SK-N-SH treated with all-trans-retinoic acid at 6 μM for 48 hours (cell line): Measurements from ENCODE around the gene PLXNA4.

Experiments used
- ATAC-seq: fragments of 200-7000 bp; cut with Tn5 transposase; 3 replicates; pipeline ENCODE4 v1.9.1; 2020; ENCODE audit warnings: mild to moderate bottlenecking, moderate library complexity
- ARNTL ChIP-seq: fragments of 450-650 bp; formaldehyde crosslinking; IDR thresholded peaks from 2 replicates; pipeline ENCODE4 v1.5.0; 2020; ENCODE audit warnings: low read depth, mild to moderate bottlenecking, moderate library complexity, borderline replicate concordance
- BACH2 ChIP-seq: fragments of 250-450 bp; sonication (Bioruptor Pico); IDR thresholded peaks from 2 replicates; pipeline ENCODE4 v1.9.0; 2021; ENCODE audit warnings: mild to moderate bottlenecking, borderline replicate concordance
- CREB5 ChIP-seq: fragments of 250-450 bp; sonication (Bioruptor Pico); IDR thresholded peaks from 2 replicates; pipeline ENCODE4 v1.5.1; 2020; ENCODE audit warnings: low read depth, mild to moderate bottlenecking, moderate library complexity
- CSDC2 ChIP-seq: fragments of 250-450 bp; sonication (Bioruptor Pico); IDR thresholded peaks from 2 replicates; pipeline ENCODE4 v1.5.0; 2020; ENCODE audit warnings: mild to moderate bottlenecking, moderate library complexity
- ESRRG ChIP-seq: fragments of 250-450 bp; sonication (Bioruptor Pico); IDR thresholded peaks from 2 replicates; pipeline ENCODE4 v1.6.1; 2021; ENCODE audit warnings: mild to moderate bottlenecking
- GLIS3 ChIP-seq: fragments of 250-450 bp; sonication (Bioruptor Pico); IDR thresholded peaks from 2 replicates; pipeline ENCODE4 v1.5.0; 2020; ENCODE audit warnings: mild to moderate bottlenecking, moderate library complexity
- ISL1 ChIP-seq: fragments of 250-450 bp; sonication (Bioruptor Pico); IDR thresholded peaks from 2 replicates; pipeline ENCODE4 v2.1.2; 2022; ENCODE audit warnings: mild to moderate bottlenecking, moderate library complexity
- OSR1 ChIP-seq: fragments of 250-450 bp; sonication (Bioruptor Pico); IDR thresholded peaks from 2 replicates; pipeline ENCODE4 v1.8.0; 2022; ENCODE audit warnings: moderate library complexity, mild to moderate bottlenecking, inconsistent platforms
- POU6F1 ChIP-seq: fragments of 250-450 bp; sonication (Bioruptor Pico); IDR thresholded peaks from 2 replicates; pipeline ENCODE4 v1.8.0; 2021; ENCODE audit warnings: low read depth, mild to moderate bottlenecking, moderate library complexity, borderline replicate concordance
- PPARA ChIP-seq: fragments of 250-450 bp; sonication (Bioruptor Pico); IDR thresholded peaks from 2 replicates; pipeline ENCODE4 v1.5.0; 2020; ENCODE audit warnings: mild to moderate bottlenecking, borderline replicate concordance
- RARB ChIP-seq: fragments of 250-450 bp; sonication (Bioruptor Pico); IDR thresholded peaks from 2 replicates; pipeline ENCODE4 v1.8.0; 2021; ENCODE audit warnings: mild to moderate bottlenecking, moderate library complexity
- SNAI2 ChIP-seq: fragments of 250-450 bp; sonication (Bioruptor Pico); IDR thresholded peaks from 2 replicates; pipeline ENCODE4 v1.5.0; 2020; ENCODE audit warnings: mild to moderate bottlenecking, moderate library complexity
- TCF4 ChIP-seq: fragments of 250-450 bp; sonication (Bioruptor Pico); IDR thresholded peaks from 2 replicates; pipeline ENCODE4 v1.8.0; 2021; ENCODE audit warnings: mild to moderate bottlenecking, moderate library complexity, borderline replicate concordance
- TOX ChIP-seq: fragments of 250-450 bp; sonication (Bioruptor Pico); IDR thresholded peaks from 2 replicates; pipeline ENCODE4 v1.8.0; 2021; ENCODE audit warnings: mild to moderate bottlenecking, moderate library complexity, borderline replicate concordance
- ZC3H10 ChIP-seq: fragments of 250-450 bp; sonication (Bioruptor Pico); IDR thresholded peaks from 2 replicates; pipeline ENCODE4 v1.5.1; 2021; ENCODE audit warnings: mild to moderate bottlenecking, moderate library complexity
- ZFP3 ChIP-seq: fragments of 250-450 bp; sonication (Bioruptor Pico); IDR thresholded peaks from 2 replicates; pipeline ENCODE4 v1.5.0; 2020; ENCODE audit warnings: mild to moderate bottlenecking, moderate library complexity
- ZFP30 ChIP-seq: fragments of 450-650 bp; formaldehyde crosslinking; IDR thresholded peaks from 2 replicates; pipeline ENCODE4 v1.5.0; 2022; ENCODE audit warnings: mild to moderate bottlenecking, moderate library complexity
- ZNF565 ChIP-seq: fragments of 450-650 bp; formaldehyde crosslinking; conservative IDR thresholded peaks from 2 replicates; pipeline ENCODE4 v1.5.0; 2020; ENCODE audit warnings: low read depth, mild to moderate bottlenecking, moderate library complexity
- ZNF70 ChIP-seq: fragments of 450-650 bp; formaldehyde crosslinking; IDR thresholded peaks from 2 replicates; pipeline ENCODE4 v1.5.0; 2020; ENCODE audit warnings: mild to moderate bottlenecking, moderate library complexity
- TF ChIP-seq, protein P1 (sequence below): fragments of 250-450 bp; sonication (Bioruptor Pico); IDR thresholded peaks from 2 replicates; pipeline ENCODE4 v1.5.0; 2020; ENCODE audit warnings: mild to moderate bottlenecking, moderate library complexity

The PLXNA4 gene

DNA sequence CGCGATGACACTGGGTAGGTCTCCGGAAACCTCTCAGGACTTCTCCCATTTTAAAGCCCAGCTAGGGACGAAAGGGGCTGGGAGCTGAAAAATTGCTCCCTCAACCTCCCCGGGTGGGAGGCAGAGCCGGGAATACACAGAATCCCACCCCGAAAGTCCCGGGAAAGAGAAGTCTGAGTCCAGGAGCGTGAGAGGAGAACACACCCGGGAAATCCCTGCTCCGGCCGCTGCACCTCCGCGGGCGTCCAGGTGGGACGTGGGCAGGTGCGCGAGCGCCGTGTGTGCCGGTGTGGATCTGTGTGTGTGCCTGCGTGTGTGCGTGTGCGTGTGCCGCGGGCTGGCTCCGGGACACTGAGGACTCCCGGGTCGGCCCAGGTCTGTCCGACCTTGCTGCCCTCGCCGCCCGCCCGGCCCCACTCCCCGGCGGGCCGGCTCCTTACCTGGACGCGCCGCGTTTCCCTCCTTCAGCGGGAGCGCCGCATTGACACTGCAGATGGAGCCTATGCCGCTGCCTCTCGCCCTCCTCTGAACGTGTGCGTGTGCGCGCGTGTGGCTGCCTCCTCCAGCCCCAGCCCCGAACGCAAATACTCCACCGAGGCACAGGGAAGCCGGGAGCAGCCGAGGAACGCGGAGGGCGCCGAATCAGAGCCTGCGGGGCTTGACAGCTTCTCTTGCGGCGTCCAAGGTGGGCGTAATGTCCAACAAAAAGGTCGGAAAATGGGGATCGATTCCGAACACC is at the start of gene PLXNA4:
PLXNA4 (minus strand) TSS at position 489 of the 739 bp plus-strand sequence. CDS start 67,777 bp downstream, outside the sequence.
- TF ChIP-seq GLIS3 (CRISPR knock-in tag) (no peak), ESRRG (CRISPR knock-in tag) (no peak)
- TF ChIP-seq, protein P1, sequence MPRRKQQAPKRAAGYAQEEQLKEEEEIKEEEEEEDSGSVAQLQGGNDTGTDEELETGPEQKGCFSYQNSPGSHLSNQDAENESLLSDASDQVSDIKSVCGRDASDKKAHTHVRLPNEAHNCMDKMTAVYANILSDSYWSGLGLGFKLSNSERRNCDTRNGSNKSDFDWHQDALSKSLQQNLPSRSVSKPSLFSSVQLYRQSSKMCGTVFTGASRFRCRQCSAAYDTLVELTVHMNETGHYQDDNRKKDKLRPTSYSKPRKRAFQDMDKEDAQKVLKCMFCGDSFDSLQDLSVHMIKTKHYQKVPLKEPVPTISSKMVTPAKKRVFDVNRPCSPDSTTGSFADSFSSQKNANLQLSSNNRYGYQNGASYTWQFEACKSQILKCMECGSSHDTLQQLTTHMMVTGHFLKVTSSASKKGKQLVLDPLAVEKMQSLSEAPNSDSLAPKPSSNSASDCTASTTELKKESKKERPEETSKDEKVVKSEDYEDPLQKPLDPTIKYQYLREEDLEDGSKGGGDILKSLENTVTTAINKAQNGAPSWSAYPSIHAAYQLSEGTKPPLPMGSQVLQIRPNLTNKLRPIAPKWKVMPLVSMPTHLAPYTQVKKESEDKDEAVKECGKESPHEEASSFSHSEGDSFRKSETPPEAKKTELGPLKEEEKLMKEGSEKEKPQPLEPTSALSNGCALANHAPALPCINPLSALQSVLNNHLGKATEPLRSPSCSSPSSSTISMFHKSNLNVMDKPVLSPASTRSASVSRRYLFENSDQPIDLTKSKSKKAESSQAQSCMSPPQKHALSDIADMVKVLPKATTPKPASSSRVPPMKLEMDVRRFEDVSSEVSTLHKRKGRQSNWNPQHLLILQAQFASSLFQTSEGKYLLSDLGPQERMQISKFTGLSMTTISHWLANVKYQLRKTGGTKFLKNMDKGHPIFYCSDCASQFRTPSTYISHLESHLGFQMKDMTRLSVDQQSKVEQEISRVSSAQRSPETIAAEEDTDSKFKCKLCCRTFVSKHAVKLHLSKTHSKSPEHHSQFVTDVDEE, result no peak
- peak; percentile 15 for ATAC-seq

DNA sequence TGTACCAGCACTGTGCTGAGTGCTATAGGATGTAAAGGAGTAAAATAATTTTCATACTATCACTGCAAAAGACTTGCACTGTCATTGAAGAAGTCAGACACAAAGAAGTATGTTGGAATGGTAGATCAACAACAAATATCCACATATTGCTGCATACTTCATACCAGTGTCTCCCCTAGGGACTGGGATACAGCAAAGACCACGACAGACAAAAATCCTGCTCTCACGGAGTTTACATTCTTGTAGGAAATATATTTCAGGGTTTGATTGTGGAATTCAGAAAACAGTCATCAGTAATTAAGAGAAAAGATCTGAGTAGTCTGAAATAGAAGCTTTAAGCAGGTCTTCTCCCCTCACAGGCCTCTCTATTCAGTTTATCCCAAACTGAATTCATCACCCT is 49.4 kb upstream of the PLXNA4 start:
- ATAC-seq, result no peak
- TF ChIP-seq ZNF565 (CRISPR knock-in tag) (no peak), POU6F1 (CRISPR knock-in tag) (no peak), BACH2 (no peak), ESRRG (CRISPR knock-in tag) (no peak), OSR1 (CRISPR knock-in tag) (no peak), SNAI2 (CRISPR knock-in tag) (no peak), ISL1 (no peak), TCF4 (no peak), TOX (no peak), ZNF70 (CRISPR knock-in tag) (no peak), CSDC2 (CRISPR knock-in tag) (no peak), CREB5 (CRISPR knock-in tag) (no peak), ZFP3 (no peak), RARB (no peak), ZC3H10 (no peak), GLIS3 (CRISPR knock-in tag) (no peak)
- TF ChIP-seq, protein P1, result no peak

DNA sequence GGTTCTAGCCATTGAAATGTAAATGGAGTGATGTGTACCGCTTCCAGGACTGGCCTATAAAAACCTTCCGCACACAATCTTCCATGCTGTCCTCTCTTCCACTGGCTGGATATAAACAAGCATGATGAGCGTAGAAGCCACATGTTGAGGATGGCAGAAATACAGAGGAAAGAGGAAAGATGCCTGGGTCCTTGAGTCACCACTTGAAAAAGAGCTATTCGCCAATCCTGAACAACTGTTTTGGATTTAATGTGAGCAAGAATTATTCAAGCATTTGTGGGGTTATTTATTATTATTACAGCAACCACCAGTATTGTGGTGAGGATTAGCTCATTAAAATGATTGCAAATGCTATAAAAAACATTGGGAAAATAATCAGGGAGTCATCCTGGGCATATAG is 45.8 kb upstream of the PLXNA4 start:
- TF ChIP-seq SNAI2 (CRISPR knock-in tag) (no peak), RARB (no peak), ESRRG (CRISPR knock-in tag) (no peak), ZFP3 (no peak), ZFP30 (no peak), OSR1 (CRISPR knock-in tag) (no peak), POU6F1 (CRISPR knock-in tag) (no peak), ZNF70 (CRISPR knock-in tag) (no peak), ISL1 (no peak), CSDC2 (CRISPR knock-in tag) (no peak), ARNTL (CRISPR knock-in tag) (no peak), GLIS3 (CRISPR knock-in tag) (no peak), PPARA (no peak), BACH2 (no peak), CREB5 (CRISPR knock-in tag) (no peak), TCF4 (no peak)
- TF ChIP-seq, protein P1, result no peak
- no peak for ATAC-seq
